Activated CD4-positive, alpha-beta T cell treated with anti-CD3 and anti-CD28 coated beads for 24 hours (primary cell): ENCODE results near the gene PDK2.

Experiments used
- DNase-seq, 2 donors: peaks; one replicate each; pipeline ENCODE4 v3.0.0-alpha.2; 2020; ENCODE audit warnings: low read depth in 2 of 2

The PDK2 gene

DNA sequence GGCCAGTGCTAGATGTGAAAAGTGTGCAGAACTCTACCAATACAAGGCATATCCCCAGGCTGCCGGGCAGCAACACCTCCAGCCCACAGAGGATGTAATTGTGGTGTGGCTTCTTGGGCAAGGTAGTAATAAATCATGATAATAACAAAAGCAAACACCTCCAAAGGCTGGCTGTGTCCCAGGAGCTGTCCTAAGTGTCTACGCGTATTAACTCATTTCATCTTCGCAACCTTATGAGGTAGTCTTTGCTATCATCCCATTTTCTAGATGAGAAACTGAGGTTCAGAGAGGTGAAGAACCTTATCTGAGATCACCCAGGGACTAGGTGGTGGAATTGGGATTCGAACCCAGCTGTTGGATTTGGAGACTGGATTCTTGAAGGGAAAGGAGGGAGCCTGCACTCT lies 5.3 kb downstream of the PDK2 start:
- no peak for DNase-seq

GRCh38 chr17:50100921-50101345 lies 5.8 kb downstream of the PDK2 start:
- no peak for DNase-seq

DNA sequence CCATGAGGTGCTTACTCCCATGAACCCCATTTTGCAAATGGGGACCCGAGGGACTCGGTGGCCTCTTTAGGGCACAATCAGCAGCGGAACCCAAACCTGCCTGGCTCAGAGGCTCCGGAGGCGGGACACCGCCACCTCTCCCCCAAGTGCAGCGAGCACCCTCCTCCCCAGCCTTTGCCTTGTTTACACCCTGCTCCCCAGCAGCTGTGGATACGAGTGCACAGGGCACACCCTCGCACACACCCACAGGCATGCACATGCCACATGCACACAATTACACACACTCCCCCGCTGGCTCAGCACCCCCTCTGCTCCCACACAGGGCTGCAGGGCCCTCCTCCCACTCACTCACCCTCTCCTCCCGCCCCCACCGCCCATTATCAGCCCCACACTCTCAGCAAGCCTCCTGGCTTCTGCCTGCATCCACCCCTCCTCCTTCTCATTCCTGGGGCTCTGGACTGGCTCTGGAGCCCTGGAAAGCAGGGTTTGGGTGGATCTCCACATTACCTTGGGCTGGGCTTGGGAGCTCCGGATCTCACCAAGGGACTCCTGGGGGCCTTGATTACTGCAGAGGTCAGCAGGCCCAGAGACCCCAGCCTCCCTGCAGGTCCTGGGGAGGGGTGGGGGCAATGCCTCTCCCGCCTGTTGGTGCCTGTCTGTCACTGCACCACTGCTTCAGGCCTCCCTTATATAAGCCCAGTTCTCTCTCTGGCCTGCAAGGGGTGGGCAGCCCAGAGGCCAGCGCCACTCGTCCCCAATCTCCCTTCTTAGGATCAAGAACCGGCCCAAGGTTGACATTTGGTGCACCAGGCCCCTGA lies 6.4 kb downstream of the PDK2 start:
- DNase-seq = no peak

DNA sequence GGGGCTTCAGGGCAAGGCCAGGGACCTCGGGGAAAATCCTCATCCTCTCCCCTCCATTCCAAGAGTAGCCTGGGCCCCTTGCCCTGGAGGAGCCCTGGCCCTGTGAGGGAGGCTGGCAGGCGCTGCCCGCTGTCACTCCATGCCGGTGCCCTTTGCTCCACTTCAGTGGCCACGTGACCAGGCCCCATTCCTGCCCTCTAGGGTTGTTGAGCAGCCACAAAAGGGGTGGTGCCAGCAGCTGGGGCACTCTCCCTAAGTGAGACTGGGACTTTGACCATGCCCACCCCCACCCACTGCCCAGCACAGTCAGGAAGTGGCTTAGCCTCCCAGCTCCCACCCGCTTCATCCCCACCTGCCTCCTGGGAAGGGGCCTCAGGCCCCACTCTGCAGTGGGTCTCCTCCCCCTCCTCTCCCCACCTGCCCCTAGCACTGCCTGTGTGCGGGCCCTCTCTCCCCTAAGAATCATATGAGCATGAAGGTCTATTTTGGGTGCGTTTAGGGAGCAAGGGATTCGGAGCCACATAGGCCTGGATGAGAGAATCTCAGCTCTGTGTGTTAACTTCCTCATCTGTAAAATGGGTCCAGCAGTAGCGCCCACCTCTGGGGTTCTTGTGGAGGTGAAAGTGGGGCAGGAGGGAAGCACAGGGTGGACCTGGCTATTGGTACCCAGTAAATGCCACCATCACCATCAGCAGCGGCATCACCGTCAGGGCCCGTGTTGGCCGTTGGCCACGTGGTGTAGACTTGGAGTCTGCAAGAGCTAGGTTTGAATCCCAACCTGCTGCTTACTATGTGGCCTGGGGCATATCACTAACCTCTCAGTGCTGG lies 7.2 kb downstream of the PDK2 start:
- DNase-seq = no peak

- DNase-seq = no peak
Measured at GRCh38 chr17:50103252-50103651, 8.1 kb downstream of the PDK2 start.

- no peak for DNase-seq
Measured at GRCh38 chr17:50103941-50104340, 8.8 kb downstream of the PDK2 start.

DNA sequence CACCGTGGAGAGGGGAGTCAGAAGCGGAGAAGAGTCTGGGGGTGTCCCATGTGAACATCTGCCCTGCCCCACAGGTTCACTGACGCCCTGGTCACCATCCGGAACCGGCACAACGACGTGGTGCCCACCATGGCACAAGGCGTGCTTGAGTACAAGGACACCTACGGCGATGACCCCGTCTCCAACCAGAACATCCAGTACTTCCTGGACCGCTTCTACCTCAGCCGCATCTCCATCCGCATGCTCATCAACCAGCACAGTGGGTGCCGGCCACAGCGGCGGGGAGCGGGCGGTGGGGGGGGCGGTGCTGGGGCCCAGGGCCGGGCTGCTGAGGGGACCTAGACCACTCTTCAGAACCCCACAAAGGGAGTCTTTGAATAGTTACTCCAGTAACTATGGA lies 10.7 kb downstream of the PDK2 start:
- no peak for DNase-seq

DNA sequence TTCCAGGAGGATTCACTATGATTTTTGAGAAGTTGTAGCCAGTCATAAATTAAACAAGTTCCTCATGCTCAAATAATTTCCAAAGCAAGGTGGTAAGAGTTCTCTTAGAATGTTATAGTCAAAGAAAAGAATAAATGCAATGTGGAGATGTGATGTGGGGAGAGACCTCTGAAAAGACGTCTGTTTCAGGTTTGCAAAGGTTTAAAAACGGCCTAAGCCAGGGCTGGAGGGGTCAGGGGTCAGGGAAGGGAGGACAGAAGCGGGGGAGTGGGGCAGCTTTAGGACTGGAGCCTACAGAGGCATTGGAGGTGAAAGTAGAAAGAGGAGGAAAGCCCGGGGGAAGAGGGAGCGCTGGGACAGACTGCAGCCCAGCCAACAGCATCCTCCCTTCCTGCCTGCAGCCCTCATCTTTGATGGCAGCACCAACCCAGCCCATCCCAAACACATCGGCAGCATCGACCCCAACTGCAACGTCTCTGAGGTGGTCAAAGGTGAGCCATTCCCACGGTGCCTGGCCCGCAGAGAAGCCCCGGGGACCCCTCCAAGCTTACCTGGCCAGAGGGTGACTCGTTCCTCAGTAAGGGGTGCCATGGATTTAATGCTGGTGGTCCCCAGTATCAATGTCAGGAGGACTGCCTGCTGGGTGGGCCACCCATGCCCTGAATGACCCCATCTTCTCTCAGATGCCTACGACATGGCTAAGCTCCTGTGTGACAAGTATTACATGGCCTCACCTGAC lies 11.4 kb downstream of the PDK2 start:
- no peak for DNase-seq

DNA sequence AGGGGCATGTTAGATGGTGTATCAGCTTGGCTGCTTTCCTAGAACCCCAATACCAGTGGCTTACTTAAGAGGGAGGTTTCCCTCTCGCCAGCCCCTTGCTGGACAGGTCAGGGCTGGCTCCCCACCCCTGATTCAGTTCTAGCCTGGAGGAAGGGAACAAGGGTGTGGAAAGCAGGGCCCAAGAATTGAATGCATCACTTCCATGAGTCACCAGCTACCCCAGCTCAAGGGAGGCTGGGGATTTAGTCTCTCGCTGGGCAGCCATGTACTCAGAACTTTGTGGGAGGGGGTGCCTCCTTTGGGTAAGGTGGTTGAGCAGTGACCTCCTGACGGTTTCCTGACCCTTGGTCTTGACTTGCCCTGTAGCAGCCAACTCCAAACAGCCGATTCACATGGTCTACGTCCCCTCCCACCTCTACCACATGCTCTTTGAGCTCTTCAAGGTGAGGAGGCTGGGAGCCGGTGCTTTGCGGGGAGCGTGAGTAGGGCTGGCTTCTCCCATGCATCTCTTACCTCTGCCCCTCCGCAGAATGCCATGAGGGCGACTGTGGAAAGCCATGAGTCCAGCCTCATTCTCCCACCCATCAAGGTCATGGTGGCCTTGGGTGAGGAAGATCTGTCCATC lies 12.8 kb downstream of the PDK2 start:
- no peak for DNase-seq

- DNase-seq = no peak
Measured at GRCh38 chr17:50108556-50108955, 13.4 kb downstream of the PDK2 start.

DNA sequence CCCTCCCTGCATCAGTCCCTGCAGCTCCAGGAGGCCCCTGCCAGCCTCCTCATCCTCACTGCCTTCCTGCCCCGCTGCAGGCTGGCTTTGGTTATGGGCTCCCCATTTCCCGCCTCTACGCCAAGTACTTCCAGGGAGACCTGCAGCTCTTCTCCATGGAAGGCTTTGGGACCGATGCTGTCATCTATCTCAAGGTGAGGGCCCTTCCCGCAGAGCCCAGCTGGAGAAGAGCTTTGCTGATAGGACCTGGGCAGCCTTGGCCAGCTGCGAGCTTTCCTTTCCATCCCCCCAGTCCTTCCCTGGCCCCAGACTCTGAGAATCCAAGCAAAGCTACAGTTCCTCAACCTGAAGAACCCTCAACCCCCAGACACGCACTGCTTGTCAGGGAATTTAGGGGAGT lies 14.1 kb downstream of the PDK2 start:
- DNase-seq = no peak

DNA sequence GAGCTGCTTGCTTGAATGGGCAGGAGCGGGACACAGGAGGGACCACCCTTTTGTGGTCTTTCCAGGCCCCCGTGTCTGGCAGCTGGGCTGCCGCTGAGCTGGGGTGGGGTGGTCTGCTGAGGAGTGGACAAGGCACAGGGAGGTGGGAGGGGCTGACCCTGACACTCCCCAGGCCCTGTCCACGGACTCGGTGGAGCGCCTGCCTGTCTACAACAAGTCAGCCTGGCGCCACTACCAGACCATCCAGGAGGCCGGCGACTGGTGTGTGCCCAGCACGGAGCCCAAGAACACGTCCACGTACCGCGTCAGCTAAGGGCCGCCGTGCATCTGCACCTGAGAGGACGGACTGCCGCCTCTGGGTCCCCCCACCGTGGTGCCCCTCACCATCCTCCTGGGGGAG lies 14.6 kb downstream of the PDK2 start:
- DNase-seq = no peak

DNA sequence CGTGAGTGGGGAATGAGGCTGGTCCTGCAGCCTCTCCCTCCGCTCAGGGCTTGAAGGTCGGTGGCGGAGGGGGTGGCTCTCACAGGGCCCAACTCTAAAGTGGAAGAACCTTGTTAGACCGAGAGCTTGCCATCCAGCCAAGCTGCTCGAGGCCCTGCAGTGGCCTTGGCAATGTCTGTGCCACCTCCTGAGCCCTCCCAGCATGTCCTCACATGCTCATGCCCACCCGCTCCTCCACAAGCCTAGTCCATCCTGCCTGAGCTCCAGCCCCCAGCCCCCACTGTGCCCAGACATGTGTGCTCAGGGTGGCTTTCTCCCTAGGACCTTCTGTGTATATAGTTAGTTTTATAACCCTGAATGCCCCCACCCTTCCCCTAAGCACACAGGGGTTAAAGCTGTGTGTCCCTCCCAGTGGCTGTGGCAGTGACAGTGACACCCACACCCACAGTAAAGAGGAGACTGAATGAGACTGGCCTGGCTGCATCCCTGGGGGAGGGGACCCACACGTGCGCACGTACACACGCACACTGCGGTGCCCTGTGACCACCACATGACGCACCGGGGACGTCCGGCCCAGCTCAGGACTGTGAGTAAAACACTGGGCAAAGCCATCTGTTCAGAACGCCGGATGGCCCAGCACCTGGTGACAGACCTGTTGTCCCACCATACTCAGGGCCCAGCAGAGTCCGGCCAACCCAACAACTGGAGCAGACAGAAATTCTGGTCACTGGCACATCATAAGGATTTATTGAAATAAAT lies 15.6 kb downstream of the PDK2 start:
- no peak for DNase-seq

GRCh38 chr17:50111673-50112655 lies 16.8 kb downstream of the PDK2 start:
- DNase-seq = no peak

- no peak for DNase-seq
Measured at GRCh38 chr17:50112694-50113093, 17.5 kb downstream of the PDK2 start.

- DNase-seq = no peak
Measured at GRCh38 chr17:50113624-50114320, 18.6 kb downstream of the PDK2 start.

DNA sequence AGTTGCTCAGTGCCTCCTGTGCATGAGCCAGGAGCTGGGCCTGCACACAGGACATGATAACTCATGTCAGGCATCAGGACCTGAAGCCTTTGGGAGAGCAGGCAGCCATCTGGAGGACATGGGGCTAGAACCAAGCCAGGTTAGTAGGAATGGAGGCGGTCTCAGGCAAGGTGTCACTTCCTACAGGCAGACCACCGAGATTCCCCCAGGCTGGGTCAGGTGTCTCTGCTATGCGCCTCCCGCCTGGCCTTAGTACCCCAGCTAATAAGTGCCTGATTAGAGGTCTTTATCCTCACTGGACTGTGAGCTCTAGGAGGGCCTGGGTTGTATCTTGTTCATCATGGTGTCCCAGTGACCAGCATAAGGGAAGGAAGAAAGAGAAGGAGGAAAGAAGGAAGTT lies 19.2 kb downstream of the PDK2 start:
- DNase-seq = no peak

- no peak for DNase-seq
Measured at GRCh38 chr17:50114849-50115357, 19.8 kb downstream of the PDK2 start.

- no peak for DNase-seq
Measured at GRCh38 chr17:50115756-50116155, 20.6 kb downstream of the PDK2 start.
